Measurements from ENCODE around the gene MEPE.
A peak's percentile ranks its signal among the peaks of the same experiment; 100 is the strongest.

The MEPE gene

GRCh38 chr4:87843936-87844335 lies 11.2 kb downstream of the MEPE start:
- DNase-seq, result no peak

- no peak for DNase-seq
Measured at GRCh38 chr4:87844452-87844851, 11.7 kb downstream of the MEPE start.

- DNase-seq, result no peak
Measured at GRCh38 chr4:87846226-87846625, 13.5 kb downstream of the MEPE start.

- DNase-seq, result peak; percentile 31
Measured at GRCh38 chr4:87848622-87849351, 16.0 kb downstream of the MEPE start.

GRCh38 chr4:87849612-87850011 lies 16.8 kb downstream of the MEPE start:
- DNase-seq, result no peak

- no peak for DNase-seq
Measured at GRCh38 chr4:87851332-87851731, 18.6 kb downstream of the MEPE start.

- DNase-seq, result no peak
Measured at GRCh38 chr4:87851953-87852352, 19.2 kb downstream of the MEPE start.

GRCh38 chr4:87853108-87853507 lies 20.3 kb downstream of the MEPE start:
- peak; percentile 57 for DNase-seq

GRCh38 chr4:87853891-87854290 lies 21.1 kb downstream of the MEPE start:
- DNase-seq, result no peak

GRCh38 chr4:87855559-87855958 lies 22.8 kb downstream of the MEPE start:
- DNase-seq, result no peak

GRCh38 chr4:87856816-87857215 lies 24.0 kb downstream of the MEPE start:
- DNase-seq, result peak; percentile 56

GRCh38 chr4:87857789-87858188 lies 25.0 kb downstream of the MEPE start:
- no peak for DNase-seq

- DNase-seq, result no peak
Measured at GRCh38 chr4:87862236-87862635, 29.5 kb downstream of the MEPE start.

- DNase-seq, result no peak
Measured at GRCh38 chr4:87863486-87863885, 30.7 kb downstream of the MEPE start.

GRCh38 chr4:87864321-87864720 lies 31.6 kb downstream of the MEPE start:
- no peak for DNase-seq

GRCh38 chr4:87865288-87865687 lies 32.5 kb downstream of the MEPE start:
- no peak for DNase-seq

- peak; percentile 89 for DNase-seq
Measured at GRCh38 chr4:87865960-87866598, 33.3 kb downstream of the MEPE start.

- DNase-seq, result no peak
Measured at GRCh38 chr4:87868522-87868921, 35.8 kb downstream of the MEPE start.

GRCh38 chr4:87872028-87872427 lies 39.3 kb downstream of the MEPE start:
- no peak for DNase-seq

GRCh38 chr4:87875191-87875590 lies 42.4 kb downstream of the MEPE start:
- DNase-seq, result no peak

- DNase-seq, result no peak
Measured at GRCh38 chr4:87880106-87880505, 47.3 kb downstream of the MEPE start.

GRCh38 chr4:87881115-87881514 lies 48.3 kb downstream of the MEPE start:
- no peak for DNase-seq

GRCh38 chr4:87882321-87882720 lies 49.6 kb downstream of the MEPE start:
- DNase-seq, result no peak

- no peak for DNase-seq
Measured at GRCh38 chr4:87882861-87883260, 50.1 kb downstream of the MEPE start.

Measured in kidney glomerular epithelial cell (primary cell).